Neural progenitor cell (in vitro differentiated cells): ENCODE measurements around the gene TMEM254. TPM values are rescaled to one million over a fixed set of nuclear protein-coding genes. Genes with fewer than 3 reads are reported as not detected.
"Not testable (repeated sequence)": the region's sequence is repeated elsewhere in the genome, so short reads cannot be mapped to it uniquely, and the experiment has no call there.

Experiments used
- DNase-seq: peaks from one replicate; pipeline ENCODE4 v3.0.0-alpha.2; 2016; ENCODE audit warnings: low spot score
- H2AFZ ChIP-seq: fragments of 200-600 bp; sonication (generic); replicated peaks from 2 replicates; pipeline ENCODE4 v1.6.1; 2016; ENCODE audit warnings: antibody characterized with exemption
- H3F3A ChIP-seq: fragments of 200-600 bp; sonication (generic); 2 replicates; pipeline ENCODE4 v1.6.1; 2016; ENCODE audit warnings: antibody characterized with exemption, low read depth
- H3K27ac ChIP-seq: fragments of 200-600 bp; sonication (generic); 2 replicates; pipeline ENCODE4 v1.5.1; 2016; ENCODE audit warnings: mild to moderate bottlenecking
- H3K27me3 ChIP-seq: fragments of 200-600 bp; sonication (generic); 2 replicates; pipeline ENCODE4 v1.6.1; 2016; ENCODE audit warnings: mild to moderate bottlenecking, moderate library complexity
- H3K36me3 ChIP-seq: fragments of 200-600 bp; sonication (generic); 2 replicates; pipeline ENCODE4 v1.5.1; 2016
- H3K4me1 ChIP-seq: fragments of 200-600 bp; sonication (generic); 2 replicates; pipeline ENCODE4 v1.6.1; 2016; ENCODE audit warnings: mixed run types
- H3K4me2 ChIP-seq: fragments of 200-600 bp; sonication (generic); 2 replicates; pipeline ENCODE4 v1.6.1; 2016
- H3K4me3 ChIP-seq: fragments of 200-600 bp; sonication (generic); 2 replicates; pipeline ENCODE4 v1.5.1; 2016
- H3K79me2 ChIP-seq: fragments of 200-600 bp; sonication (generic); 2 replicates; pipeline ENCODE4 v1.6.1; 2016; ENCODE audit warnings: low read depth
- H3K9ac ChIP-seq: fragments of 200-600 bp; sonication (generic); 2 replicates; pipeline ENCODE4 v1.6.1; 2016
- H3K9me3 ChIP-seq: fragments of 200-600 bp; sonication (generic); 2 replicates; pipeline ENCODE4 v1.5.1; 2016; ENCODE audit warnings: low read depth
- H4K20me1 ChIP-seq: fragments of 200-600 bp; sonication (generic); 2 replicates; pipeline ENCODE4 v1.6.1; 2016; ENCODE audit warnings: low read depth
- H3K27ac Mint-ChIP-seq: 3 replicates; pipeline ENCODE4 v1.8.0; 2021; ENCODE audit warnings: mixed read lengths
- H3K27me3 Mint-ChIP-seq: 2 replicates; pipeline ENCODE4 v1.8.0; 2022; ENCODE audit warnings: low read depth, mild to moderate bottlenecking, inconsistent platforms, moderate library complexity, mixed read lengths; ENCODE audit not compliant: insufficient read depth
- H3K36me3 Mint-ChIP-seq: 3 replicates; pipeline ENCODE4 v1.8.0; 2021; ENCODE audit warnings: mixed read lengths
- H3K4me1 Mint-ChIP-seq: 3 replicates; pipeline ENCODE4 v1.8.0; 2021; ENCODE audit warnings: mixed read lengths
- H3K4me3 Mint-ChIP-seq: 3 replicates; pipeline ENCODE4 v1.8.0; 2021; ENCODE audit warnings: mild to moderate bottlenecking, moderate library complexity, mixed read lengths
- H3K9me3 Mint-ChIP-seq: 3 replicates; pipeline ENCODE4 v1.8.0; 2020; ENCODE audit warnings: mixed read lengths
- EZH2 ChIP-seq: fragments of 200-600 bp; sonication (generic); IDR thresholded peaks from 2 replicates; pipeline ENCODE4 v1.6.1; 2017; ENCODE audit warnings: antibody characterized with exemption, mild to moderate bottlenecking, moderate library complexity
- EZH2phosphoT487 ChIP-seq: fragments of 200-600 bp; sonication (generic); IDR thresholded peaks from 2 replicates; pipeline ENCODE4 v1.6.1; 2017; ENCODE audit warnings: antibody characterized with exemption
- total RNA-seq: library from RNA; depleted of rRNA; stranded (reverse); fragments of >200 nt; gene quantifications from 2 replicates; pipeline ENCODE4 v1.2.3, GENCODE V29; 2015; ENCODE audit warnings: low replicate concordance
- TF ChIP-seq, protein P1 (sequence below): fragments of 200-600 bp; sonication (generic); IDR thresholded peaks from 2 replicates; pipeline ENCODE4 v1.5.1; 2017; ENCODE audit warnings: antibody characterized with exemption, mild to moderate bottlenecking

TMEM254 gene
- total RNA-seq, 1 donor from 2014 or later = 34.6 TPM

DNA sequence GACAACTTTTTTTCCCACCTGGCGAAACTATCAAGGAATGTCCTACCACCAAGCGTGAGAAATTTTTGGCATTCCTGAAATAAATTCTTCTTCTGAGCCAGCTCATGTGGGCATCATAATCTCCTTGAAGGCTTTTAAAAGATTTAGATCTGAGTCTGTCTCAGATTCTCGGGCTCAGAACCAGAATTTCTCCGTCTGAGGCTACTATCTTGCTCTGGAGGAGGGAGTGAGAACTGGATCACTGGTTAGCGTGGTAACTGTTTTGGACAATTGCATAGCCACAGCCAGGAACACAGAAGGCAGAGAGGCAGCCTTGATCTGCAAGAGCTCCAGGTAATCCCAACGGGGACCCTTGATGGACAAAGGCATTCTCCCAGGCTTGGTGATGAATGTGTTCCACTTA, 53.0 kb downstream of the TMEM254 start:
- Histone ChIP-seq H4K20me1 (no peaks in the 10 kb centered on the region), H3K79me2 (no peaks in the 10 kb centered on the region), H3K4me3 (no peak overlapping the region), H3F3A (peaks cover 7% of the 10 kb centered on the region), H3K27me3 (peaks cover 35% of the 10 kb centered on the region), H3K36me3 (no peaks in the 10 kb centered on the region), H3K9me3 (no peaks in the 10 kb centered on the region), H3K9ac (no peak overlapping the region), H3K27ac (no peak overlapping the region), H2AFZ (no peak overlapping the region), H3K4me1 (peaks cover 4% of the 10 kb centered on the region), H3K4me2 (no peak overlapping the region)
- Mint-ChIP-seq H3K9me3 (no peaks in the 10 kb centered on the region), H3K27ac (no peak overlapping the region), H3K4me3 (peak overlapping the region; percentile 80), H3K27me3 (peaks cover 15% of the 10 kb centered on the region), H3K4me1 (peaks cover 15% of the 10 kb centered on the region), H3K36me3 (no peaks in the 10 kb centered on the region)
- no peak for TF ChIP-seq EZH2phosphoT487
- peak; percentile 39 for DNase-seq

DNA sequence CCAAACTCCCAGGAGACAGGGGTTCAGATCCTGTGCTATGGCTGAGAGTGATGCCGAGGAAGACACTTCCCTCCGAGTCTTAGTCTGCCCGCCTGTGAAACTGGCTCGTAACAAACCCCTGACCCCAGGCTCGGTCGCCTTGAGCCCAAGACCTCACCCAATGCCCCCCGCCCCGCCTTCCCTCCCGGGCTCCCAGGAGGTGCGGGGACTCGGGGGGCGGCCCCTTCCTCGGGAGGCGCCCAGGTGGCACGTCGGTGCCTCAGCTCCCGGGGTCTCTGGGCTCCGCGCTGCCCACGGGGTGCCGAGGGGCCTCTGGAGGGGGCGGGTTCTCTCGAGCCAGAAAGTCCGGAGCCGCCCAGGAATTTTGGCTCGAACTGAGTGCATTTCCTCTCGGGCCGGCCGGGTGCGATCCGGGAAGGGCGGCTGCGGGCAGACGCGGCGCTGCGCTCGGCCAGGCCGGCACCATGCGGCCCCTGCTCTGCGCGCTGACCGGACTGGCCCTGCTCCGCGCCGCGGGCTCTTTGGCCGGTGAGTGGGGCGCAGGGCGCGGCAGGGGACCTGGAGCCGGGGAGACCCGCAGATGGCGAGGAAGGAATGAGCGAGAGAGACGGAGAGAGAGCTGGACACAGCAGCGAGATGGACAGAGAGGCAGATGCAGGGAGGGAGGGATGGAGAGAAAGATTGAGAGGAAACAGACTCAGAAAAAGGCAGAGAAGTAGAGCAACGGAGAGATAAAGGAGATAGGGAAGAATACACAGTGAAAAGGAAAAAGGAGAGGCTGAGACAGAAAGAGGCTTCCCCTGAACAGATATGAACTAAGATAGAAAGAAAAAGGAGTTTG, 54.1 kb downstream of the TMEM254 start, which contains the start of gene PLAC9:
TSS of gene PLAC9 (plus strand) at position 432 of the 841 bp plus-strand sequence. CDS start at position 465, 33 bp downstream.
- Histone ChIP-seq H3K4me2 (peak within 1 kb of the TSS; percentile 92), H3K4me3 (peak within 1 kb of the TSS; percentile 70), H3K9me3 (no peaks in the 10 kb centered on the region), H3F3A (peaks cover 7% of the 10 kb centered on the region), H3K9ac (peak within 1 kb of the TSS; percentile 55), H3K4me1 (peaks cover 10% of the 10 kb centered on the region), H2AFZ (peak within 1 kb of the TSS; percentile 96), H4K20me1 (no peaks in the 10 kb centered on the region), H3K36me3 (no peaks in the 10 kb centered on the region), H3K79me2 (no peaks in the 10 kb centered on the region), H3K27me3 (peaks cover 35% of the 10 kb centered on the region), H3K27ac (no peak within 1 kb of the TSS)
- Mint-ChIP-seq H3K27me3 (peaks cover 15% of the 10 kb centered on the region), H3K27ac (no peak within 1 kb of the TSS), H3K9me3 (no peaks in the 10 kb centered on the region), H3K36me3 (no peaks in the 10 kb centered on the region), H3K4me3 (peak within 1 kb of the TSS; percentile 81), H3K4me1 (peaks cover 19% of the 10 kb centered on the region)
- peak; percentile 77 for TF ChIP-seq EZH2phosphoT487
- TF ChIP-seq EZH2 = peak; percentile 79
- TF ChIP-seq, protein P1, sequence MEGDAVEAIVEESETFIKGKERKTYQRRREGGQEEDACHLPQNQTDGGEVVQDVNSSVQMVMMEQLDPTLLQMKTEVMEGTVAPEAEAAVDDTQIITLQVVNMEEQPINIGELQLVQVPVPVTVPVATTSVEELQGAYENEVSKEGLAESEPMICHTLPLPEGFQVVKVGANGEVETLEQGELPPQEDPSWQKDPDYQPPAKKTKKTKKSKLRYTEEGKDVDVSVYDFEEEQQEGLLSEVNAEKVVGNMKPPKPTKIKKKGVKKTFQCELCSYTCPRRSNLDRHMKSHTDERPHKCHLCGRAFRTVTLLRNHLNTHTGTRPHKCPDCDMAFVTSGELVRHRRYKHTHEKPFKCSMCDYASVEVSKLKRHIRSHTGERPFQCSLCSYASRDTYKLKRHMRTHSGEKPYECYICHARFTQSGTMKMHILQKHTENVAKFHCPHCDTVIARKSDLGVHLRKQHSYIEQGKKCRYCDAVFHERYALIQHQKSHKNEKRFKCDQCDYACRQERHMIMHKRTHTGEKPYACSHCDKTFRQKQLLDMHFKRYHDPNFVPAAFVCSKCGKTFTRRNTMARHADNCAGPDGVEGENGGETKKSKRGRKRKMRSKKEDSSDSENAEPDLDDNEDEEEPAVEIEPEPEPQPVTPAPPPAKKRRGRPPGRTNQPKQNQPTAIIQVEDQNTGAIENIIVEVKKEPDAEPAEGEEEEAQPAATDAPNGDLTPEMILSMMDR = no peak
- DNase-seq = peak; percentile 60

DNA sequence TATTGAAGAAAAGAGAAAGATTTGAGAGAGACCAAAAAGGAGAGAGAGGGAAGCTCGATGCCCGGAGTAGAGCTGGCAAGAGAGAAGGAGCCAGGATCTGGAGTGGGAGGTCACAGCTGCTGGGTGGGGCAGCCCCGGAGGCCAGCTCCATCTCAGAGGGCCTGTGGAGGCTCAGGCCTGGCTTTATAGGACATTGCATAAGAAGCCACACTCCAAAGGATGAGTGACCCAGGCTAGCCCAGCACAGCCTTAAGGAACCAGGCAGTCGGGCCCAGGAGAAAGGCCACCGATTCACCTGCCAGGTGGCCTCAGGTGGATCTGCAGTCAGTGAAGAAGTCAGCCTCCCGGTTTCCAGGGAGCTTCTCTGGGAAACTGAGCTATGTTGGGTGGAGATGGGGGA, 54.7 kb downstream of the TMEM254 start:
- DNase-seq = no peak
- Histone ChIP-seq H2AFZ (peak overlapping the region; percentile 96), H3K4me3 (peak overlapping the region; percentile 70), H3K4me2 (peak overlapping the region; percentile 92), H4K20me1 (no peaks in the 10 kb centered on the region), H3K79me2 (no peaks in the 10 kb centered on the region), H3K9ac (no peak overlapping the region), H3K27ac (no peak overlapping the region), H3F3A (peaks cover 7% of the 10 kb centered on the region), H3K4me1 (peaks cover 10% of the 10 kb centered on the region), H3K36me3 (no peaks in the 10 kb centered on the region), H3K9me3 (no peaks in the 10 kb centered on the region), H3K27me3 (peaks cover 35% of the 10 kb centered on the region)
- H3K36me3 Mint-ChIP-seq = no peaks in the 10 kb centered on the region
- no peaks in the 10 kb centered on the region for H3K9me3 Mint-ChIP-seq
- TF ChIP-seq, protein P1 = no peak
- no peak for TF ChIP-seq EZH2
- no peak for TF ChIP-seq EZH2phosphoT487
- peaks cover 23% of the 10 kb centered on the region for H3K4me1 Mint-ChIP-seq
- peak overlapping the region; percentile 81 for H3K4me3 Mint-ChIP-seq
- H3K27ac Mint-ChIP-seq = no peak overlapping the region
- H3K27me3 Mint-ChIP-seq = peaks cover 15% of the 10 kb centered on the region

DNA sequence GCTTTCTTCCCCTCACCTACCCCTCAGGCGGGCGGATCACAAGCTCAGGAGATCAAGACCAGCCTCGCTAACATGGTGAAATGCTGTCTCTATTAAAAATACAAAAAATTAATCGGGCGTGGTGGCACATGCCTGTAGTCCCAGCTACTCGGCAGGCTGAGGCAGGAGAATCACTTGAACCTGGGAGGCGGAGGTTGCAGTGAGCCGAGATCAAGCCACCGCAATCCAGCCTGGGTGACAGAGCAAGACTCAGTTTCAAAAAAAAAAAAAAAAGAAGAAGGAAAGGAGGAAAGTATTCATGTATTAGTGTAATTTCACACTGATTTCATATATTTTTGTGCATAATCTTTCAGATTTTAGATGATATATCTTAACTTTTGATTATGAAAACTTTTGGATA, 55.2 kb downstream of the TMEM254 start:
- H3K4me3 Mint-ChIP-seq = peak overlapping the region; percentile 81
- peaks cover 15% of the 10 kb centered on the region for H3K27me3 Mint-ChIP-seq
- H4K20me1 ChIP-seq, H3K9ac ChIP-seq, H3K9me3 Mint-ChIP-seq, H3K79me2 ChIP-seq, H3F3A ChIP-seq, H3K4me3 ChIP-seq, H3K4me2 ChIP-seq, H3K27ac Mint-ChIP-seq, H3K27ac ChIP-seq, H3K36me3 ChIP-seq, DNase-seq, H2AFZ ChIP-seq, H3K9me3 ChIP-seq, H3K36me3 Mint-ChIP-seq: not testable (repeated sequence)
- H3K27me3 ChIP-seq = peaks cover 35% of the 10 kb centered on the region
- peaks cover 10% of the 10 kb centered on the region for H3K4me1 ChIP-seq
- H3K4me1 Mint-ChIP-seq = peaks cover 25% of the 10 kb centered on the region
